Trophoblast cell (in vitro differentiated cells and primary cell): ENCODE data around the gene RALA.

Experiments used
- DNase-seq, 2 donors: peaks; one replicate each; pipeline ENCODE4 v3.0.0-alpha.2; 2016
- H2AFZ ChIP-seq: 2 replicates; pipeline ENCODE4 v1.6.1; 2013; ENCODE audit warnings: low read length, moderate library complexity, mild to moderate bottlenecking; ENCODE audit not compliant: insufficient read depth, poor library complexity
- H2AK5ac ChIP-seq: 2 replicates; pipeline ENCODE4 v1.6.1; 2013; ENCODE audit warnings: mild to moderate bottlenecking, low read length
- H2BK120ac ChIP-seq: 2 replicates; pipeline ENCODE4 v1.6.1; 2013; ENCODE audit warnings: low read length, mild to moderate bottlenecking, moderate library complexity; ENCODE audit not compliant: insufficient read depth, poor library complexity
- H2BK12ac ChIP-seq: 2 replicates; pipeline ENCODE4 v1.6.1; 2013; ENCODE audit warnings: mild to moderate bottlenecking, low read length, moderate library complexity
- H2BK5ac ChIP-seq: 2 replicates; pipeline ENCODE4 v1.6.1; 2013; ENCODE audit warnings: low read length, low read depth, moderate library complexity, mild to moderate bottlenecking; ENCODE audit not compliant: poor library complexity
- H3K14ac ChIP-seq: 2 replicates; pipeline ENCODE4 v1.6.1; 2013; ENCODE audit warnings: mild to moderate bottlenecking, low read length
- H3K18ac ChIP-seq: 2 replicates; pipeline ENCODE4 v1.6.1; 2013; ENCODE audit warnings: mild to moderate bottlenecking, low read length
- H3K23ac ChIP-seq: 2 replicates; pipeline ENCODE4 v1.6.1; 2013; ENCODE audit warnings: low read length
- H3K27ac ChIP-seq: 2 replicates; pipeline ENCODE4 v1.5.1; 2013; ENCODE audit warnings: low read depth, mild to moderate bottlenecking, inconsistent platforms, low read length, moderate library complexity
- H3K27me3 ChIP-seq: 2 replicates; pipeline ENCODE4 v1.6.1; 2013; ENCODE audit warnings: inconsistent platforms, mild to moderate bottlenecking, low read length, moderate library complexity; ENCODE audit not compliant: insufficient read depth
- H3K36me3 ChIP-seq, 2 experiments: 1 replicate in 1 of 2; 2 replicates in 1 of 2; pipeline ENCODE4 v1.6.1; 2013; ENCODE audit warnings: low read length in 2 of 2, mild to moderate bottlenecking in 2 of 2, moderate library complexity in 1 of 2; ENCODE audit not compliant: insufficient read depth in 2 of 2, control insufficient read depth in 1 of 2
- H3K4ac ChIP-seq: 2 replicates; pipeline ENCODE4 v1.6.1; 2013; ENCODE audit warnings: low read depth, mild to moderate bottlenecking, low read length, moderate library complexity
- H3K4me1 ChIP-seq, 2 experiments: 1 replicate in 1 of 2; 2 replicates in 1 of 2; pipeline ENCODE4 v1.6.1; 2013; ENCODE audit warnings: low read length in 2 of 2, mild to moderate bottlenecking in 2 of 2, moderate library complexity in 1 of 2; ENCODE audit not compliant: insufficient read depth in 2 of 2, control insufficient read depth in 1 of 2
- H3K4me2 ChIP-seq: 2 replicates; pipeline ENCODE4 v1.6.1; 2013; ENCODE audit warnings: inconsistent platforms, mild to moderate bottlenecking, low read length, moderate library complexity
- H3K4me3 ChIP-seq: 2 replicates; pipeline ENCODE4 v1.5.1; 2013; ENCODE audit warnings: mild to moderate bottlenecking, low read depth, low read length, inconsistent platforms
- H3K79me1 ChIP-seq: one replicate; pipeline ENCODE4 v1.6.1; 2013; ENCODE audit warnings: low read length
- H3K79me2 ChIP-seq: 2 replicates; pipeline ENCODE4 v1.6.1; 2013; ENCODE audit warnings: low read length, mild to moderate bottlenecking; ENCODE audit not compliant: control insufficient read depth, insufficient read depth, poor library complexity
- H3K9ac ChIP-seq: 2 replicates; pipeline ENCODE4 v1.6.1; 2013; ENCODE audit warnings: mild to moderate bottlenecking, low read length
- H3K9me3 ChIP-seq: 2 replicates; pipeline ENCODE4 v1.6.1; 2013; ENCODE audit warnings: low read depth, mild to moderate bottlenecking, control low read depth, inconsistent platforms, low read length; ENCODE audit not compliant: insufficient read depth
- H4K12ac ChIP-seq: 2 replicates; pipeline ENCODE4 v1.6.1; 2013; ENCODE audit warnings: low read depth, mild to moderate bottlenecking, low read length, moderate library complexity
- H4K8ac ChIP-seq: 2 replicates; pipeline ENCODE4 v1.6.1; 2013; ENCODE audit warnings: low read depth, mild to moderate bottlenecking, low read length, moderate library complexity
- H4K91ac ChIP-seq: one replicate; pipeline ENCODE4 v1.6.1; 2013; ENCODE audit warnings: low read depth, mild to moderate bottlenecking, low read length, moderate library complexity
- WGBS: extraction: QIAGEN DNeasy Blood & Tissue Kit; methylation state at CpG from one replicate; pipeline ENCODE4 v1.1.7; 2013; ENCODE audit warnings: missing lambda C conversion rate; ENCODE audit not compliant: insufficient read length, insufficient coverage; ENCODE audit errors: extremely low coverage; 5-methylcytosine and 5-hydroxymethylcytosine counted together

Gene RALA

DNA sequence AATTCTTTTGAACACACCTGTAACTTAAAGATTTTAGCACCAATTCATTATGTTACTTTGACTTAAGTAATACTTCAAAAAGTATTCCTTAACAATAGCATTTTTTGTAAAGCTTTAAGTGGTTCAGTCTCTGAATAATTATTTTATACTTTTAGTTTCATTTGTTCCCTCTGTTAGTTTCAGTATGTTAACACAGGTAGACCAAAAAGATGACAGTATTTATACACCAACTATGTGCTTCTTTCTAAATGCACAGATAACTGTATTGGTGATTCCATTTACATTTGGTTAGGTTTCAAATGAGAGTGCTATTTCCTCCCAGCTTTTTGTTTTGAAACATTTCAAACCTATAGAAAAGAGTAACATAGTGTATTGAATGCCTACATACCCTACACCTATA, 14.0 kb downstream of the RALA start:
- H3K14ac ChIP-seq, result no peak overlapping the region
- H3K9me3 ChIP-seq, result no peaks in the 10 kb centered on the region
- H4K8ac ChIP-seq, result no peak overlapping the region
- H3K4ac ChIP-seq, result no peak overlapping the region
- no peaks in the 10 kb centered on the region for H3K27me3 ChIP-seq
- peaks cover 3% of the 10 kb centered on the region for H3K79me2 ChIP-seq
- peaks cover 0 to 3% of the 10 kb centered on the region in 2 experiments for H3K36me3 ChIP-seq
- H3K9ac ChIP-seq, result no peak overlapping the region
- H3K27ac ChIP-seq, result no peak overlapping the region
- no peak overlapping the region for H2BK5ac ChIP-seq
- no peak overlapping the region for H3K4me3 ChIP-seq
- H4K91ac ChIP-seq, result no peak overlapping the region
- H3K18ac ChIP-seq, result no peak overlapping the region
- no peak overlapping the region for H2AFZ ChIP-seq
- no peak overlapping the region for H4K12ac ChIP-seq
- no peak overlapping the region for H2AK5ac ChIP-seq
- no peaks in the 10 kb centered on the region for H3K79me1 ChIP-seq
- no peak overlapping the region for H3K23ac ChIP-seq
- DNase-seq, result no peak
- H2BK12ac ChIP-seq, result no peak overlapping the region
- H3K4me1 ChIP-seq, result no peaks in the 10 kb centered on the region
- H2BK120ac ChIP-seq, result no peak overlapping the region
- no peak overlapping the region for H3K4me2 ChIP-seq

DNA sequence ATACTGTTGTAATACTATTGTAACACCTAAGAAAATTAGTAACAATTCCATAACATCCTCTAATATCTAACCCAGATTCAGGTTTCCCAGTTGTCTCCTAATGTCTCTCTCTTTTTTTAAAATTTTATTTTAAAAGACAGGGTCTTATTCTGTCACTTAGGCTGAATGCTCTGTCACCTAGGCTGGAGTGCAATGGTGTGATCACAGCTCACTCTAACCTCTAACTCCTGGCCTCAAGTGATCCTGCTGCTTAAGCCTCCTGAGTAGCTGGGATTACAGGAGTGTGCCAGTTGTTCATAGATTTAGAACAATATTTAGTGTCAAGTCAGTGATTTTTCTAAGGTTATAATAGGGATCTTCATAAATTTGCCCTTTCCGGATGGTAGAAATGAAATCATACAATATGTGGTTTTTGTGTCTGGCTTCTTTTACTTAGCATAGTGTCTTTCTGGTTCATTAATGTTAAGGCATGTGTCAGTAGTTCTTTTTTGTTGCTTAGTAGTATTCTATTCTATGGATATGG, 14.7 kb downstream of the RALA start:
- Histone ChIP-seq H4K12ac (no peak overlapping the region), H2BK5ac (no peak overlapping the region), H4K8ac (no peak overlapping the region), H3K4ac (peak overlapping the region; percentile 76), H3K9me3 (no peaks in the 10 kb centered on the region), H2AK5ac (no peak overlapping the region), H3K14ac (no peak overlapping the region), H3K4me2 (no peak overlapping the region), H3K4me1 (no peaks in the 10 kb centered on the region), H2BK12ac (no peak overlapping the region), H3K79me1 (no peaks in the 10 kb centered on the region), H3K36me3 (peaks cover 0 to 3% of the 10 kb centered on the region in 2 experiments), H3K23ac (no peak overlapping the region), H3K27me3 (no peaks in the 10 kb centered on the region), H2BK120ac (no peak overlapping the region), H4K91ac (no peak overlapping the region), H2AFZ (no peak overlapping the region), H3K9ac (no peak overlapping the region), H3K27ac (no peak overlapping the region), H3K79me2 (peaks cover 3% of the 10 kb centered on the region), H3K4me3 (no peak overlapping the region), H3K18ac (no peak overlapping the region)
- DNase-seq, result no peak
- no CpG with 5 or more reads among the region's 1 CpG for WGBS

DNA sequence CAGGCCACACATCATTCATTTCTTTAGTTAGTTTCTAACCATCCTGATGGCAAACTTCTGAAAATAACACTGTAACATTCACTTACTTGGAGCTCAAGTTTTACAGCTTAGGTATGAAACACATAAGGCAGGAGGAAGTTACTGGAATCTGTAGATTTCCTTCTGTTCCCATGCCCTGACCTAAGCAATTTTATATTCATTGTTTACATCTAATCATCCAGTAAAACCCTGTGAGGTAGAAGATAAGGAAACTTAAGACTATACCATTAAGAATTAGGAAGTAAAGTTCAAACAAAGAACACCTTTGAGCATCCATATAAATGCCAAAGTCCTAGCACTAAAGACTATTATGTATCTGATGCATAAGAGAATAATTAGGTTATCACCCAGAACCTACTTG, 19.5 kb downstream of the RALA start:
- Histone ChIP-seq H3K4ac (no peak overlapping the region), H3K18ac (no peak overlapping the region), H3K4me1 (no peaks in the 10 kb centered on the region), H2BK12ac (no peak overlapping the region), H3K14ac (no peak overlapping the region), H3K4me3 (no peak overlapping the region), H2BK5ac (no peak overlapping the region), H3K27ac (no peak overlapping the region), H2AFZ (no peak overlapping the region), H4K12ac (no peak overlapping the region), H2AK5ac (no peak overlapping the region), H3K23ac (no peak overlapping the region), H3K79me2 (peaks cover 1% of the 10 kb centered on the region), H3K9ac (no peak overlapping the region), H3K36me3 (no peaks in the 10 kb centered on the region), H3K4me2 (no peak overlapping the region), H4K91ac (no peak overlapping the region), H3K79me1 (no peaks in the 10 kb centered on the region), H3K9me3 (no peaks in the 10 kb centered on the region), H2BK120ac (no peak overlapping the region), H3K27me3 (no peaks in the 10 kb centered on the region), H4K8ac (no peak overlapping the region)
- no peak for DNase-seq

DNA sequence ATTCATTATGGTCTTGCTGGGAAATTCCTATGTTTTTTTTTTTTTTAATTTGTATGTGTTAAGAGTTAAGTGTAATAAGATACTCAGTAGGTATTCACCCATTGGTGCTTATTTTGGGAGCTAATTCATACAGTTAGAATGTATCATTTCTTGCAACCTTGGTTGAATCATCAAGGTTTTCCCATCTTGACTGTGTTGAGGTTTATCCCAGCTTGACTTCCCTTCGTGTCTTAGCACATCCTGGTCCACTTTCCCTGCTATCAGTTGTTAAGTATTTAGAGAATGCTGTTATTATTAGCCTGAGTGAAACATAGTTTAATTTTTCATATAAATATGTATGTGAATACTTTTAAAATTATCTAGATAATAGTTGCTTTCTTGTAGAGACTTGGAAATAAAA, 20.8 kb downstream of the RALA start:
- Histone ChIP-seq H2BK12ac (no peak overlapping the region), H3K27ac (no peak overlapping the region), H3K79me2 (peaks cover 1% of the 10 kb centered on the region), H3K4me3 (no peak overlapping the region), H4K91ac (no peak overlapping the region), H3K36me3 (no peaks in the 10 kb centered on the region), H4K12ac (no peak overlapping the region), H4K8ac (no peak overlapping the region), H3K18ac (no peak overlapping the region), H3K14ac (no peak overlapping the region), H3K4me1 (no peaks in the 10 kb centered on the region), H3K4me2 (no peak overlapping the region), H3K79me1 (no peaks in the 10 kb centered on the region), H3K23ac (no peak overlapping the region), H3K27me3 (no peaks in the 10 kb centered on the region), H2BK5ac (no peak overlapping the region), H2AK5ac (no peak overlapping the region), H3K4ac (no peak overlapping the region), H2AFZ (no peak overlapping the region), H2BK120ac (no peak overlapping the region), H3K9me3 (no peaks in the 10 kb centered on the region), H3K9ac (no peak overlapping the region)
- DNase-seq, result no peak
- no CpG with 5 or more reads among the region's 1 CpG for WGBS
